NCI-H146 treated with DMSO at 0.1 percent for 48 hours (cell line): ENCODE data around the gene RAB23.

Experiments
- DNase-seq: peaks from one replicate; lab custom pipeline; 2025; ENCODE audit not compliant: unreplicated experiment; lab: John Stamatoyannopoulos, UW

Gene RAB23

DNA sequence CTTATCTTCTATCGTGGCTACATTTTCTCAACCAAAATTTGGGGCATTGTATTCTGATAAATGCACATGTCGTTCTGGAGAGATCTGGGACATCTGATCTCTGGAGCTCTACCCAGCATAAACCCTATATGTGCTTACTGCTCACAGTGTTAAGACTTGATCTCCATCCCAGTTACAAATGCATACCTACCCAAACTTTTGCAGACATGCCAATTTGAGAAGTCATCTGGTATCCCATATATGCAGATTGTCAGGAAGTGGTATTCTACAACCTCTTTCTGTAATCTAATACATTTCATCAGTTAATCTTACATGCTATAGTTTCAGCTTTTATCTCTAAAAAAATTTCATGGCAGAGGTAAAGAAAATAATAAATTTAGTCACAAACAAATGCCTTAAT, 38.8 kb downstream of the RAB23 start:
- DNase-seq, result no peak

DNA sequence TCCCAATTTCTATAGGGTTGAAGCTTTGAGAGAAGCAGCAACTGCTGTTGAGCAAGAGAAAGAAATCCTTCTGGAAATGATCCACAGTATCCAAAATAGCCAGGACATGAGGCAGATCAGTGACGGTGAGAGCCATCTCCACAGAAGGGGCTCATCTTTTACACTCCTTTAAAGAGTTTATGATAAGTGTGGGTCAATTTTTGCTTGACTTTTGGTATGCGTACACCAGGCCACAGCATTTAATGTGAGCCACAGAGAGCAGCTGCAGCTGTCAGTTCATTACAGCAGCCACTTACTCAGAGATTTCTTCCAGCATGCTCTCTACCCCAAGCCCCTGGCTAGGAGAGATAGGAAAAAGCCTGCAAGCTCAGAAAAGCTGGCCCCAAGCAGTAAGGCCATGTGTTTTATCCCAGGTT, 40.1 kb downstream of the RAB23 start:
- DNase-seq, result no peak

- no peak for DNase-seq
These were observed 41.5 kb downstream of the RAB23 start for GRCh38 chr6:57180596-57180995.

DNA sequence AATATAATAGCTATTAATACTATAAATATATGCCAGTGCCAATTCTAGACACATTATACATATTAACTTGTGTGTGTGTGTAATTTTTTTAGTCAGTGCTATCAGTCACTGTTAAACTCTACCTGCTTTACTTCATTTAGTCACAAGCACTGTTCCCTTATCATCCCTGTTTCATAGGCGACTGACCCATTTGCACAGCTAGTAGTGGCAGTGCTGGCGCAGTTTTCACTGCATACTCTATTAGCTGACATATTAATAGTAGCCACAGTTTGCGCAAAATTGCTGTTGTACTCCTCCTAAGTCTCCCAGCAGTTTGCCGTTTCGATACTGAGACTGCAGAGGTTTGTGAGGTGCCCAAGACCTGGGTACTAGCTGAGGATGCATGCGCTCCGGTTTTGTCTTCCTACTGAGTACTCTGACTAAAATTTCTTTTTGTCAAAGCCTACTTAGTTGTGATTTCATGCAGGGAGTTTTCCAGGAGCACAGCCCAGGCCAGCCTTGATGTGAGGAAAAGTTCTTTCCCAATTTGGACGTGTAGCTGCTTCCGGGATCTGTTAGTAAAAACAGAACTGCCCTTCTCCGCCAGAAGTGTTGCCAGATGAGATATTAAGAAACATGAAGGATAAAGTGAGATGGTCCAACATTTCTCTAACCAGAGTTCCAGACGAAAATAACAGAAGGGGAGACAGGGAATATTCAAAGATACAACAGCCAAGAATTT, 44.4 kb downstream of the RAB23 start:
- no peak for DNase-seq

DNA sequence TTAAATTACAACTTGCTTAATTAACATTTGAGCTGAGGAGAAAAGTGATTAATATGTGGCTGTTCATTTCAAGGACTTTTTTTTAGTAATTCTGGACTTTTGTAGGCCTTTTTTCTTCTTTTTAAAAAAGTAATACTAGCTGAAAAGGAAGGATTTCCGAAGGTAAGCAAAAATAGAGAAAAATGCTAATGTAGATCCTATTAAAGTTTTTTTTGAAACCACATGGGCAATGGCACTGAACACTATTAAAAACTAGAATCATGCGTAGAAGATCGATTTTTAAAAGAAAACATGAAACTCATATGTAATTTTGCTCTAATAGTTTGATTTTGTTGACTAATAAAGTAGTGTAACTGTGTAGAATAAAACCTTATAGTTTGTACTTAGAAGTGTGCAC, 47.6 kb downstream of the RAB23 start:
- DNase-seq, result no peak

- no peak for DNase-seq
These were observed 48.1 kb downstream of the RAB23 start for GRCh38 chr6:57173886-57174510.

GRCh38 chr6:57173056-57173885, 48.8 kb downstream of the RAB23 start:
- no peak for DNase-seq

GRCh38 chr6:57172136-57173055, 49.7 kb downstream of the RAB23 start, which contains the start of gene BAG2:
BAG2 (plus strand) TSS chr6:57172326; CDS start chr6:57172698, 372 bp downstream.
- DNase-seq, result peak; percentile 77

- DNase-seq, result no peak
These were observed 57.0 kb downstream of the RAB23 start for GRCh38 chr6:57165080-57165479.

GRCh38 chr6:57163956-57164355, 58.2 kb downstream of the RAB23 start:
- DNase-seq, result no peak

- DNase-seq, result no peak
These were observed 59.6 kb downstream of the RAB23 start for GRCh38 chr6:57162516-57162915.

GRCh38 chr6:57162028-57162427, 60.1 kb downstream of the RAB23 start:
- no peak for DNase-seq

DNA sequence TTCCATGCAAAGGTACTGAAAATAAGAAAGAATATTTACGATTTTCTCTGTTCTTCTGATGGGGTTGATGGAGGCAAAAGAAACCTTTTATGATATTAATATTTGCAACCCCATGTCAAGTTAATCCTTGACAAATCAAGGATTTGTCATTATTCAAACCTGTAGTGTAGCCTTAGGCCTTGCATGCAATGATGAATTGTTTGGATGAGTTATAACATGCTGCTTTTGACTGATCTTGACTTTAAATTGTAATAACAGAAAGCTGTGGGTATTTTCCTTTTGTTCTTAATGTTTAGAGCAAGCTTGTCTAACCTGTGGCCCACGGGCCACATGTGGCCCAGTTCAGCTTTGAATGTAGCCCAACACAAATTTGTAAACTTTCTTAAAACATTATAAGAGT, 63.0 kb downstream of the RAB23 start:
- no peak for DNase-seq

DNA sequence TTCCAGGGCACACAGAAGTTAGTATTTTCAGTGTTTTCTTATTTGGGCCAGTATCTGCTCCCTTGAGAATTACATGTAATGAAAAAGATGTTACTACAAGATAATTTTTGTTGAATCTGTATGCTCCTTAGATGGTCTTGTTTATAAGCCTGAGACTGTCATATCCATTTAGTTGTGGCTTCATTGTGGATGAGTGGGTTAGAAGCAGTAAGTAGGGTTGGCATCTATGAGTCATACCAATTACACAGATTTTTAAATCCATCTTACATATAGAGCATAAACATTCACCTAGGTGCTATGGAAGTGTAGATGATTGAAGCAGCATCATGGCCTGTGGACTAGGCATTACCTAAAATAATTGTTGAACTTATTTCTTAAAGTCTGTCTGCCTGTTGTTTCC, 63.4 kb downstream of the RAB23 start:
- no peak for DNase-seq

DNA sequence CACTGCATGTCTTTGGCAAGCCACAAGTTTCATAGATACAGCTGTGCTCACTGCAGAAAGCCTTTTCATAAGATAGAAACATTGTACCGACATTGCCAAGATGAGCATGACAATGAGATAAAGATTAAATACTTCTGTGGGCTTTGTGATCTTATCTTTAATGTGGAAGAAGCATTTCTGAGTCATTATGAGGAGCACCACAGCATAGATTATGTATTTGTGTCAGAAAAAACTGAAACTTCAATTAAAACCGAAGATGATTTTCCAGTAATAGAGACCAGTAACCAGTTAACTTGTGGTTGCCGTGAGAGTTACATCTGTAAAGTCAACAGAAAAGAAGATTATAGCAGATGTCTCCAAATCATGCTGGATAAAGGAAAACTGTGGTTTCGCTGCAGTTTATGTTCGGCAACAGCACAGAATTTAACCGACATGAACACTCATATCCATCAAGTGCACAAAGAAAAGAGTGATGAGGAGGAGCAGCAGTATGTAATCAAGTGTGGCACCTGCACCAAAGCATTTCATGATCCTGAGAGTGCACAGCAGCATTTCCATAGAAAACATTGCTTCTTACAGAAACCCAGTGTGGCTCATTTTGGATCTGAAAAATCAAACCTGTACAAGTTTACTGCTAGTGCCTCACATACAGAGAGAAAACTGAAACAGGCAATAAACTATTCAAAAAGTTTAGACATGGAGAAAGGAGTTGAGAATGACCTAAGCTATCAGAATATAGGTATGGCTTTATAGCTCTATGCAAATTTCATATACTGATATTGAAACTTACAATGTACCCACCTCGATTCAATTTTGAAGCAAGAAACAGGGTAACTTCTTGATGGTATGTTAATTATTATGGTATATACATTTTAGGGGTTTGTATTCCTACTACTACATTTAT, 73.9 kb downstream of the RAB23 start:
- DNase-seq, result no peak

- DNase-seq, result no peak
These were observed 74.7 kb downstream of the RAB23 start for GRCh38 chr6:57147401-57147800.

DNA sequence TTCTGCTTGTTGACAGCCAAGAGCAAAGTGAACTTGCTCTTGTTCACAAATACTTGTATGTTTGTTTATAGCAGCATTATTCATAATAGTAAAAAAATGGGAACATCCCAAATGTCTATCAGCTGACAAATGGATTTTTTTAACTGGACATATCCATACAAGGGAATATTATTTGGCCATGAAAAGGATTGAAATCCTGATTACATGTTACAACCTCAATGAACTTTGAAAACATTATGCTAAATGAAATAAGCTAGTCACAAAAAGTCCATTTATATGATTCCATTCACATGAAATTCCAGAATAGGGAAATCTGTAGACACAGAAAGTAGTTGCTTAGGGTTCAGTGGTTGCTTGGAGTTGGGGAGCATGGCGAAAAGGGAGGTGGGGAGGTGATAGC, 78.4 kb downstream of the RAB23 start:
- DNase-seq, result no peak

GRCh38 chr6:57142178-57142525, 80.0 kb downstream of the RAB23 start:
- no peak for DNase-seq

GRCh38 chr6:57141451-57142177, 80.5 kb downstream of the RAB23 start:
- DNase-seq, result no peak
